K562 (cell line): ENCODE measurements around the gene WRAP53. TPM values are rescaled to one million over a fixed set of nuclear protein-coding genes. Genes with fewer than 3 reads are reported as not detected.
A peak's percentile ranks its signal among the peaks of the same experiment; 100 is the strongest.

Experiments
- ARID3B ChIP-seq: fragments of 250-450 bp; sonication (Bioruptor Pico); IDR thresholded peaks from 2 replicates; pipeline ENCODE4 v1.4.0; 2020; ENCODE audit warnings: borderline replicate concordance
- FOXP1 ChIP-seq: sonication (generic); formaldehyde crosslinking; IDR thresholded peaks from 2 replicates; pipeline ENCODE4 v1.8.0; 2022; ENCODE audit warnings: mild to moderate bottlenecking, missing genetic modification reagents
- NCOR1 ChIP-seq: fragments of 450-650 bp; IDR thresholded peaks from 2 replicates; pipeline ENCODE4 v1.6.1; 2016; ENCODE audit warnings: mild to moderate bottlenecking, moderate library complexity
- NFIC ChIP-seq: fragments of 450-650 bp; IDR thresholded peaks from 2 replicates; pipeline ENCODE4 v1.6.1; 2017; ENCODE audit warnings: mild to moderate bottlenecking, inconsistent platforms
- NR2C1 ChIP-seq, 2 experiments: fragments of 450-650 bp; IDR thresholded peaks; 2 replicates each; pipeline ENCODE4 v1.6.1; 2017; ENCODE audit warnings: mild to moderate bottlenecking in 2 of 2, antibody characterized with exemption in 1 of 2, inconsistent platforms in 1 of 2, missing compliant biosample characterization in 1 of 2, missing genetic modification characterization in 1 of 2
- POLR2H ChIP-seq: IDR thresholded peaks from 2 replicates; pipeline ENCODE4 v1.6.1; 2016; ENCODE audit warnings: missing genetic modification characterization, low read depth, mild to moderate bottlenecking, control low read depth, missing compliant biosample characterization, moderate library complexity
- REST ChIP-seq, 2 experiments: fragments of 450-650 bp; formaldehyde crosslinking in 1 of 2; IDR thresholded peaks; 2 replicates each; pipeline versions ENCODE4 v1.4.0 to v1.6.1; 2014 to 2020; ENCODE audit warnings: mild to moderate bottlenecking in 2 of 2, borderline replicate concordance in 1 of 2, low read depth in 1 of 2
- RHOXF2B ChIP-seq: fragments of 250-450 bp; sonication (Bioruptor Pico); conservative IDR thresholded peaks from 2 replicates; pipeline ENCODE4 v1.5.1; 2021
- YY1 ChIP-seq, 3 experiments: IDR thresholded peaks; 2 replicates each; pipeline ENCODE4 v1.6.1; 2011; ENCODE audit warnings: low read length in 2 of 3, mild to moderate bottlenecking in 2 of 3, moderate library complexity in 2 of 3, borderline replicate concordance in 1 of 3, control low read depth in 1 of 3, low read depth in 1 of 3; ENCODE audit not compliant: insufficient read depth in 3 of 3, insufficient replicate concordance in 2 of 3, control insufficient read depth in 1 of 3, insufficient read length in 1 of 3; ENCODE audit errors: extremely low read depth in 1 of 3
- ZNF3 ChIP-seq: fragments of 250-450 bp; sonication (Bioruptor Pico); IDR thresholded peaks from 2 replicates; pipeline ENCODE4 v1.5.0; 2021; ENCODE audit warnings: mild to moderate bottlenecking, moderate library complexity
- ZNF551 ChIP-seq: fragments of 250-450 bp; sonication (Bioruptor Pico); IDR thresholded peaks from 2 replicates; pipeline ENCODE4 v1.5.0; 2021; ENCODE audit warnings: mild to moderate bottlenecking, moderate library complexity
- ZSCAN32 ChIP-seq: fragments of 450-650 bp; formaldehyde crosslinking; IDR thresholded peaks from 2 replicates; pipeline ENCODE4 v1.4.0; 2020; ENCODE audit warnings: mild to moderate bottlenecking, moderate library complexity
- polyA plus RNA-seq, 8 experiments: library from polyadenylated mRNA; depleted of rRNA in 4 of 8; stranded (reverse) in 5 of 8; unstranded in 3 of 8; fragments of >200 nt; fragmentation: Nextera tagmentation in 2 of 8; fragmentation: Illumina TruSeq in 1 of 8; extraction: Ambion mirVana in 2 of 8; extraction: Trizol in 1 of 8; gene quantifications; 2 replicates each; pipeline versions ENCODE4 v1.2.1 to v1.2.3, GENCODE V29; 2011 to 2014; ENCODE audit warnings: inconsistent platforms in 1 of 8, missing spikeins in 1 of 8
- total RNA-seq, 7 experiments: library from RNA; depleted of rRNA in 6 of 7; stranded (reverse); fragments of >200 nt in 6 of 7; fragmentation: Illumina TruSeq in 2 of 7; extraction: Trizol in 2 of 7; gene quantifications; 2 replicates each; pipeline versions ENCODE4 v1.2.1 to v1.2.3, GENCODE V29; 2011 to 2021; ENCODE audit warnings: low replicate concordance in 1 of 7

Gene WRAP53
- total and polyA plus RNA-seq, 9 of the 15 experiments (the other 6 are each of a cell fraction or from before 2014, with no cell fraction given) = 0.72 to 18.2 (median 13.4) TPM

- TF ChIP-seq ARID3B (CRISPR knock-in tag) (no peak), POLR2H (tag) (peak; percentile 96), YY1 (IDR thresholded peaks at IDR 0.05; ENCODE audit: borderline replicate concordance in 1 of 3, control insufficient read depth in 1 of 3, extremely low read depth in 1 of 3, insufficient read depth in 3 of 3, insufficient read length in 1 of 3, insufficient replicate concordance in 2 of 3, low read depth in 1 of 3, low read length in 2 of 3) (peak; percentile 94 to 100 (median 99)), NFIC (peak; percentile 53), REST (IDR thresholded peaks at IDR 0.05; ENCODE audit: borderline replicate concordance) (no peak), REST (CRISPR knock-in tag; IDR thresholded peaks at IDR 0.05; ENCODE audit: low read depth) (no peak), FOXP1 (CRISPR knock-in tag) (peak; percentile 62; the same call in 1 of the 2 replicates), RHOXF2B (CRISPR knock-in tag) (no peak), ZNF551 (no peak), NR2C1 (IDR thresholded peaks at IDR 0.05) (peak; percentile 40; the same call in 1 of the 2 replicates), NR2C1 (tag; IDR thresholded peaks at IDR 0.05) (peak; percentile 81), ZSCAN32 (no peak), ZNF3 (CRISPR knock-in tag) (no peak), NCOR1 (no peak)
Measured at GRCh38 chr17:7687072-7687907, 987 bp upstream of the WRAP53 start, which contains the start of gene TP53 (continued).
